H9 (cell line): ENCODE data around the gene MAGEA4. TPM values are rescaled to one million over a fixed set of nuclear protein-coding genes. Genes with fewer than 3 reads are reported as not detected.

Experiments
- DNase-seq: peaks from one replicate; pipeline ENCODE4 v3.0.0-alpha.2; 2017
- H2AFZ ChIP-seq: one replicate; pipeline ENCODE4 v1.6.1; 2013; ENCODE audit warnings: mild to moderate bottlenecking, low read length, control low read depth, moderate library complexity
- H2AK5ac ChIP-seq: 2 replicates; pipeline ENCODE4 v1.6.1; 2013; ENCODE audit warnings: low read length, control low read depth, mixed read lengths; ENCODE audit not compliant: insufficient read length
- H2BK120ac ChIP-seq: one replicate; pipeline ENCODE4 v1.6.1; 2013; ENCODE audit warnings: low read depth, mild to moderate bottlenecking, low read length, control low read depth, inconsistent platforms; ENCODE audit not compliant: poor library complexity, severe bottlenecking
- H2BK12ac ChIP-seq: 2 replicates; pipeline ENCODE4 v1.6.1; 2013; ENCODE audit warnings: low read length, control low read depth, mixed read lengths, low read depth; ENCODE audit not compliant: insufficient read length
- H2BK15ac ChIP-seq: 2 replicates; pipeline ENCODE4 v1.6.1; 2013; ENCODE audit warnings: low read depth, low read length, control low read depth
- H2BK20ac ChIP-seq: one replicate; pipeline ENCODE4 v1.6.1; 2013; ENCODE audit warnings: low read depth, mild to moderate bottlenecking, low read length, control low read depth, inconsistent platforms; ENCODE audit not compliant: poor library complexity, severe bottlenecking
- H2BK5ac ChIP-seq: 2 replicates; pipeline ENCODE4 v1.6.1; 2013; ENCODE audit warnings: low read length, control low read depth, mixed read lengths; ENCODE audit not compliant: insufficient read length
- H3K14ac ChIP-seq: 2 replicates; pipeline ENCODE4 v1.6.1; 2013; ENCODE audit warnings: low read length, control low read depth; ENCODE audit not compliant: insufficient read depth
- H3K18ac ChIP-seq: 2 replicates; pipeline ENCODE4 v1.6.1; 2013; ENCODE audit warnings: low read depth, mild to moderate bottlenecking, mixed read lengths, low read length, control low read depth; ENCODE audit not compliant: insufficient read length
- H3K23ac ChIP-seq: 2 replicates; pipeline ENCODE4 v1.6.1; 2013; ENCODE audit warnings: low read length, control low read depth, mixed read lengths, low read depth; ENCODE audit not compliant: insufficient read length
- H3K23me2 ChIP-seq: 2 replicates; pipeline ENCODE4 v1.6.1; 2013; ENCODE audit warnings: low read depth, mild to moderate bottlenecking, mixed read lengths, low read length, control low read depth; ENCODE audit not compliant: insufficient read length, poor library complexity, severe bottlenecking
- H3K27ac ChIP-seq: 2 replicates; pipeline ENCODE4 v1.5.1; 2013; ENCODE audit warnings: low read length, control low read depth, mixed read lengths, low read depth; ENCODE audit not compliant: insufficient read length
- H3K27me3 ChIP-seq: 2 replicates; pipeline ENCODE4 v1.6.1; 2013; ENCODE audit warnings: low read length, control low read depth, inconsistent platforms; ENCODE audit not compliant: insufficient read depth
- H3K4ac ChIP-seq: 2 replicates; pipeline ENCODE4 v1.6.1; 2013; ENCODE audit warnings: low read depth, mild to moderate bottlenecking, control low read depth, inconsistent platforms, low read length, moderate library complexity
- H3K4me1 ChIP-seq: 2 replicates; pipeline ENCODE4 v1.6.1; 2013; ENCODE audit warnings: low read length, control low read depth, inconsistent platforms; ENCODE audit not compliant: insufficient read depth
- H3K4me2 ChIP-seq: 2 replicates; pipeline ENCODE4 v1.6.1; 2013; ENCODE audit warnings: low read length, control low read depth, mixed read lengths; ENCODE audit not compliant: insufficient read length, insufficient read depth
- H3K56ac ChIP-seq: 2 replicates; pipeline ENCODE4 v1.6.1; 2013; ENCODE audit warnings: low read depth, mild to moderate bottlenecking, mixed read lengths, low read length, control low read depth; ENCODE audit not compliant: insufficient read length
- H3K79me1 ChIP-seq: 2 replicates; pipeline ENCODE4 v1.6.1; 2013; ENCODE audit warnings: low read depth, mild to moderate bottlenecking, moderate library complexity, low read length, control low read depth, inconsistent platforms; ENCODE audit not compliant: insufficient read depth, poor library complexity, severe bottlenecking
- H3K79me2 ChIP-seq: 2 replicates; pipeline ENCODE4 v1.6.1; 2013; ENCODE audit warnings: low read length, control low read depth, inconsistent platforms; ENCODE audit not compliant: insufficient read depth
- H3K9ac ChIP-seq: 2 replicates; pipeline ENCODE4 v1.6.1; 2013; ENCODE audit warnings: low read length, control low read depth, mixed read lengths; ENCODE audit not compliant: insufficient read length; ENCODE audit errors: extremely low read depth
- H3K9me3 ChIP-seq: one replicate; pipeline ENCODE4 v1.6.1; 2013; ENCODE audit warnings: low read depth, low read length, inconsistent platforms; ENCODE audit not compliant: control insufficient read depth
- H3T11ph ChIP-seq: one replicate; pipeline ENCODE4 v1.6.1; 2013; ENCODE audit warnings: mild to moderate bottlenecking, low read length, control low read depth, inconsistent platforms
- H4K20me1 ChIP-seq: one replicate; pipeline ENCODE4 v1.6.1; 2013; ENCODE audit not compliant: control insufficient read depth, insufficient read length, insufficient read depth
- H4K5ac ChIP-seq: 2 replicates; pipeline ENCODE4 v1.6.1; 2013; ENCODE audit warnings: low read depth, mild to moderate bottlenecking, mixed read lengths, low read length, control low read depth; ENCODE audit not compliant: insufficient read length
- H4K8ac ChIP-seq: replicated peaks from 2 replicates; pipeline ENCODE4 v1.6.1; 2013; ENCODE audit warnings: low read length, control low read depth, mixed read lengths, low read depth; ENCODE audit not compliant: insufficient read length
- H4K91ac ChIP-seq: 2 replicates; pipeline ENCODE4 v1.6.1; 2013; ENCODE audit warnings: low read depth, mild to moderate bottlenecking, moderate library complexity, mixed read lengths, low read length, control low read depth; ENCODE audit not compliant: insufficient read length
- H3K27ac Mint-ChIP-seq, 3 experiments: 2 replicates in 2 of 3; 3 replicates in 1 of 3; pipeline ENCODE4 v1.8.0; 2020 to 2021; ENCODE audit warnings: mixed read lengths in 3 of 3, mild to moderate bottlenecking in 1 of 3, moderate library complexity in 1 of 3
- H3K27me3 Mint-ChIP-seq: 2 replicates; pipeline ENCODE4 v1.8.0; 2021; ENCODE audit warnings: low read depth, mild to moderate bottlenecking, moderate library complexity, mixed read lengths
- H3K36me3 Mint-ChIP-seq, 3 experiments: 2 replicates in 2 of 3; 3 replicates in 1 of 3; pipeline ENCODE4 v1.8.0; 2020 to 2021; ENCODE audit warnings: low read depth in 3 of 3, mixed read lengths in 3 of 3; ENCODE audit not compliant: insufficient read depth in 1 of 3
- H3K4me1 Mint-ChIP-seq, 2 experiments: 2 replicates each; pipeline ENCODE4 v1.8.0; 2020; ENCODE audit warnings: mixed read lengths in 2 of 2
- H3K4me3 Mint-ChIP-seq, 2 experiments: 2 replicates in 1 of 2; 3 replicates in 1 of 2; pipeline ENCODE4 v1.8.0; 2020 to 2021; ENCODE audit warnings: mild to moderate bottlenecking in 2 of 2, mixed read lengths in 2 of 2, moderate library complexity in 1 of 2
- H3K9me3 Mint-ChIP-seq, 2 experiments: 2 replicates in 1 of 2; 3 replicates in 1 of 2; pipeline ENCODE4 v1.8.0; 2020; ENCODE audit warnings: mild to moderate bottlenecking in 2 of 2, mixed read lengths in 2 of 2, moderate library complexity in 1 of 2
- WGBS: extraction: QIAGEN DNeasy Blood & Tissue Kit; methylation state at CpG from one replicate; pipeline ENCODE4 v1.1.7; 2013; ENCODE audit warnings: missing lambda C conversion rate, low lambda C conversion rate, mixed read lengths; ENCODE audit not compliant: insufficient read length; ENCODE audit errors: extremely low coverage; 5-methylcytosine and 5-hydroxymethylcytosine counted together
- total RNA-seq: library from RNA; stranded (reverse); gene quantifications from 2 replicates; pipeline ENCODE4 v1.2.1, GENCODE V29; 2021
- TF ChIP-seq, protein P1 (sequence below): fragments of 200-600 bp; sonication (generic); conservative IDR thresholded peaks from 3 replicates; pipeline ENCODE4 v1.8.0; 2021; ENCODE audit warnings: antibody characterized with exemption, mild to moderate bottlenecking

Gene MAGEA4
- total RNA-seq, 1 experiment from 2014 or later, result 0.68 TPM

DNA sequence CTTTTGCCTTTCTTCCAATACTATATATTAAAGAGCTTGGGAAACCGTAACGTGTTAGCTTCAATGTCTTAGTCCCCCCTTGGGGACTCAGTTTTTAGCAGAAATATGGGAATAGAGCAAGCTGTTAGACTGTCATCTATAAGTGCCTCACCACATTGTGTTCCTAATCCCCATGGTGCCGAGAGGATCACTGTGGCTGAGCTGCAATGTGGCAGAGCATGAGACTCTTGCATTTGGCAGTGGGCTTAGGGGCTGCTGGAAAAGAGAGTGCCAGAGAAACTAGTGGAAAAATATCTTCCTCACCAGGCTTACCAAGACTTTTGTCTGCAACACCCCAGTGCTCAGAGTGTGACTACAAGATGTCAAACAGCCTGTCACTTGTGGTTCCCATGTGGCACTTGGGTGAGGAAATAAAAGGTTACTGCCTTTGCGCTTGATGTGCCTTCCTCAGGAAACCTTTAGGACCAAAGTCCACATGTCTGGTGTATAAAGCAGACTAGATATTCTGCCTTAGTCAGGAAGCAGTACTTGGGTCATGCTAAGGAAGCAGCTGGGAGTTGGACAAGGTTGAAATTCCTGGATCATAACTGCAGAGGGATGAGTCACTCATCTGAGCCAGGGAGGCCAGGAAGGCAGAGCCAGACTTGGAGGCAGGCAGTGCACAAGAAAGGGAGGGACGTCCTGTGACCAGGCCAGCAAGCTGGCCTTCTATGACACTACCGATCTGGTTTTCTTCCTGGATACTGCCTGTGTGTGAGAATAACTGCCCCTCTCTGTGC, 9.7 kb upstream of the MAGEA4 start:
- Mint-ChIP-seq H3K9me3 (peaks cover 77% of the 10 kb centered on the region in 2 experiments), H3K36me3 (peaks cover 0 to 5% (median 0%) of the 10 kb centered on the region in 3 experiments; a peak in 3 of 7 replicates), H3K27me3 (peaks cover 2% of the 10 kb centered on the region), H3K4me3 (no peak overlapping the region), H3K27ac (no peak overlapping the region), H3K4me1 (no peaks in the 10 kb centered on the region)
- Histone ChIP-seq H4K91ac (no peak overlapping the region), H3K27me3 (no peaks in the 10 kb centered on the region), H4K20me1 (no peaks in the 10 kb centered on the region), H3K27ac (no peak overlapping the region), H2BK20ac (no peak overlapping the region), H2AK5ac (no peak overlapping the region), H3K23ac (no peak overlapping the region), H2BK12ac (no peak overlapping the region), H3K4me2 (no peak overlapping the region), H2AFZ (no peak overlapping the region), H2BK15ac (no peak overlapping the region), H3K4ac (no peak overlapping the region), H3K4me1 (no peaks in the 10 kb centered on the region), H3K23me2 (no peaks in the 10 kb centered on the region), H4K5ac (no peak overlapping the region), H4K8ac (no peak overlapping the region), H3K79me2 (no peaks in the 10 kb centered on the region), H2BK5ac (no peak overlapping the region), H3K14ac (no peak overlapping the region), H3K9ac (no peak overlapping the region), H2BK120ac (no peak overlapping the region), H3K79me1 (no peaks in the 10 kb centered on the region), H3K9me3 (peaks cover 40% of the 10 kb centered on the region), H3T11ph (no peak overlapping the region), H3K18ac (no peak overlapping the region), H3K56ac (no peak overlapping the region)
- TF ChIP-seq, protein P1, sequence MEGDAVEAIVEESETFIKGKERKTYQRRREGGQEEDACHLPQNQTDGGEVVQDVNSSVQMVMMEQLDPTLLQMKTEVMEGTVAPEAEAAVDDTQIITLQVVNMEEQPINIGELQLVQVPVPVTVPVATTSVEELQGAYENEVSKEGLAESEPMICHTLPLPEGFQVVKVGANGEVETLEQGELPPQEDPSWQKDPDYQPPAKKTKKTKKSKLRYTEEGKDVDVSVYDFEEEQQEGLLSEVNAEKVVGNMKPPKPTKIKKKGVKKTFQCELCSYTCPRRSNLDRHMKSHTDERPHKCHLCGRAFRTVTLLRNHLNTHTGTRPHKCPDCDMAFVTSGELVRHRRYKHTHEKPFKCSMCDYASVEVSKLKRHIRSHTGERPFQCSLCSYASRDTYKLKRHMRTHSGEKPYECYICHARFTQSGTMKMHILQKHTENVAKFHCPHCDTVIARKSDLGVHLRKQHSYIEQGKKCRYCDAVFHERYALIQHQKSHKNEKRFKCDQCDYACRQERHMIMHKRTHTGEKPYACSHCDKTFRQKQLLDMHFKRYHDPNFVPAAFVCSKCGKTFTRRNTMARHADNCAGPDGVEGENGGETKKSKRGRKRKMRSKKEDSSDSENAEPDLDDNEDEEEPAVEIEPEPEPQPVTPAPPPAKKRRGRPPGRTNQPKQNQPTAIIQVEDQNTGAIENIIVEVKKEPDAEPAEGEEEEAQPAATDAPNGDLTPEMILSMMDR, result no peak
- no peak for DNase-seq
- no CpG with 5 or more reads among the region's 6 CpGs for WGBS
